ENCODE results near the gene PTPRS. TPM values are rescaled to one million over a fixed set of nuclear protein-coding genes. Genes with fewer than 3 reads are reported as not detected.
A peak's percentile ranks its signal among the peaks of the same experiment; 100 is the strongest.

Gene PTPRS
- total RNA-seq, 1 experiment from 2014 or later: 195 TPM

GRCh38 chr19:5317321-5317720, 23.3 kb downstream of the PTPRS start:
- in situ Hi-C loops (cut with HindIII; ENCODE audit: low pct_unique_long_range_greater_than_20kb, low sequenced_read_pairs): no loop called here
- no peak for DNase-seq (ENCODE audit: low read depth)

- in situ Hi-C loops (cut with HindIII; ENCODE audit: low pct_unique_long_range_greater_than_20kb, low sequenced_read_pairs): no loop called here
- no peak for DNase-seq (ENCODE audit: low read depth)
Measured at GRCh38 chr19:5316138-5316537, 24.5 kb downstream of the PTPRS start.

- in situ Hi-C loops (cut with HindIII; ENCODE audit: low pct_unique_long_range_greater_than_20kb, low sequenced_read_pairs): no loop called here
- no peak for DNase-seq (ENCODE audit: low read depth)
Measured at GRCh38 chr19:5314907-5315298, 25.7 kb downstream of the PTPRS start.

- in situ Hi-C loops (cut with HindIII; ENCODE audit: low pct_unique_long_range_greater_than_20kb, low sequenced_read_pairs): no loop called here
- DNase-seq (ENCODE audit: low read depth): peak; percentile 64
Measured at GRCh38 chr19:5314012-5314906, 26.4 kb downstream of the PTPRS start.

GRCh38 chr19:5313307-5313706, 27.3 kb downstream of the PTPRS start:
- in situ Hi-C loops (cut with HindIII; ENCODE audit: low pct_unique_long_range_greater_than_20kb, low sequenced_read_pairs): no loop called here
- peak; percentile 81 for DNase-seq (ENCODE audit: low read depth)

DNA sequence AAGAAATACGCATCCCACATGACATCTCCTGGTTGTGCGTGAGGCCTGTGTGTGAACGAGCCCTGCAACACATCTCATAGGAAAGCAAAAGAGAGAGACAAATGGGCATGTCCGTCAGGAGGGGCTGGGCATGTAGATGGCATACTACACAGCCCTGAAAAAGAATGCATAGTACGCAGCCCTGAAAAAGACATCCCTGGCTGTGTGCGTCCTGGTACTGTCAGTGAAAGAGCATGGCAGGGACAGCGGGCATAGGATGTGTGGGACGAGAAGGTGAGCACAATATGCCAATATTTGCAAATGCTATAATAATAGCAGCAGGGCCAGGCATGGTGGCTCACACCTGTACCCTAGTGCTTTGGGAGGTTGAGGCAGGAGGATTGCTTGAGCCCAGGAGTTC, 28.6 kb downstream of the PTPRS start:
- in situ Hi-C loops (cut with HindIII; ENCODE audit: low pct_unique_long_range_greater_than_20kb, low sequenced_read_pairs): no loop called here
- no peak for DNase-seq (ENCODE audit: low read depth)

GRCh38 chr19:5309438-5310204, 31.0 kb downstream of the PTPRS start:
- in situ Hi-C loops (cut with HindIII; ENCODE audit: low pct_unique_long_range_greater_than_20kb, low sequenced_read_pairs): no loop called here
- no peak for DNase-seq (ENCODE audit: low read depth)

DNA sequence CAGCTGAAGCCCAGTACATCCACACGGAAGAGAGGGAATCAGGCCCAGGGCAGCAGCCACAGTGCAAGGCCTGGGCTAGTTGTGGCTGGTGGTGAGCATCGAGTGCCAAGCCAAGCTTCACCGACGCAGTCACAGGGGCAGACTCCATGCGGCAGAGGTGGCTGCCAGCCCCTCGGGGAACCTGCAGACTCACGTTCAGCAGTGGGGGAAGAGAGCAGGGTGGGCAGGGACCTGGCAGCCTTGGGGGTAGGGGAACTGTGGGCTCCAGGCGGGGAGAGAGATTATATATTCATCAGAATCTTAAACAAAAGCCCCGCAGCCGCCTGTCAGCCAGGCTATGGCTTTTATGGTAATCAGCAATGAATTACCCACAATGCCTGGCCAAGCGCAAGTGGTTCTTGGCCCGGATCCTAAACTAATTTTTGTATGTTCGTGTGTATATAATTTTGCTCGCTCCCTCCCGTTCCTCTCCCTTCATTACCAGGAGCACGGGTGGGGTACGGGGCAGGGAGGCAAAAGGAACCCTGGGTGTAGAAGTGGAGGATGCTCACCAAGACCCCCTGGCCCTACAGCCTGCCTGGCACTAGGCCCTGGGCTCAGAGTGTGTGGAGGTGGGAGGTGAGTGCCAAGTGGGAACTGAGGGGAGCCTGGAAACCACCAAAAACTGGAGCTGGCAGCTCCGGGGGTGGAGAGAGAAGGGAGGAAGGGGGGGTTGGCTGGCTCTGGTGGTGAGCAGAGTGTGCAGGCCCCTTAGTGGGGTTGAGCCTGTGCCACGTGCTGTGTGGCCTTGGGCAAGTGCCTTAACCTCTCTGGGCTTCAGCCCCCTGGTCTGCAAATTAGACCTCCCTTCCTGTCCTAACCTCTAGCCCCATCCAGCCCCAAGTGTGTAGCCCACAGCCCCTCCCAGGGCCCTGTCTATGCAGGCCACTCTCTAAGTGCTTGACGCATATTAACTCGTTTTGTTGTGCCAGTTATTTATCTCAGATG, 31.9 kb downstream of the PTPRS start:
- peak; percentile 96 for DNase-seq (ENCODE audit: low read depth)

DNA sequence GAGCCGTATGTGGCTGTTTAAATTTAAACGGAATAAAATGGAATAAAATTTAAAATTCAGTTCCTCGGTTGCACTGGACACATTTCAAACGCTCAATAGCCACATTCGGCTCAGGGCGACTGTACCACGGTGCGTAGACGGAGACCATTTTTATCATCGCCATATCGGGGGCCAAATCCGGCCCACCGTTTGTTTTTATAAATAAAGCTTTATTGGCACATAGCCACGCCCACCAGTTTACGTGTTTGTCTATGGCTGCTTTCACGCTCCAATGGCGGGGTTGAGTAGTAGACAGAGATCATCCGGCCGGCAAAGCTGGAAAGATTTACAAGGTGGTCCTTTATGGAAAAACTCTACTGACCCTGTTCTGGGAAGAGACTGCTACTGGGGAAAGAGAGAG, 33.0 kb downstream of the PTPRS start:
- in situ Hi-C loops (cut with HindIII; ENCODE audit: low pct_unique_long_range_greater_than_20kb, low sequenced_read_pairs): no loop called here
- no peak for DNase-seq (ENCODE audit: low read depth)

More for the DNA sequence above, 31.9 kb downstream of the PTPRS start:
- in situ Hi-C loops (cut with HindIII; ENCODE audit: low pct_unique_long_range_greater_than_20kb, low sequenced_read_pairs): no loop called here

GRCh38 chr19:5305163-5305562, 35.4 kb downstream of the PTPRS start:
- in situ Hi-C loops (cut with HindIII; ENCODE audit: low pct_unique_long_range_greater_than_20kb, low sequenced_read_pairs): no loop called here
- DNase-seq (ENCODE audit: low read depth): no peak

DNA sequence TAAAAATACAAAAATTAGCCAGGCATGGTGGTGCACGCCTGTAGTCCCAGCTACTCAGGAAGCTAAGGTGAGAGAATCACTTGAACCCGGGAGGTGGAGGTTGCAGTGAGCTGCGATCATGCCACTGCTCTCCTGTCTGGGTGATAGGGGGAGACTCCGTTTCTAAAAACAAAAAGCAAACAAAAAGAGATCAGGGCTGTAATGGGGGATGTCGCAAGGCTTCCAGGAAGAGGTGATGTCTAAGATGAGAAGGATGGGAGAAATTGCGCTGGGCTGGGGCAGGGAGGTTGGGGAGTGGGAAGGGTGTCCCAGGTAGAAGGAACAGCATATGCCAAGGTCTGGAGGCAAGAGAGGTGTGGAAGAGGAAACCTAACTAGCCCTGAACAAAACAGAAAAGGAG, 36.1 kb downstream of the PTPRS start:
- no peak for DNase-seq (ENCODE audit: low read depth)
- in situ Hi-C loops (cut with HindIII; ENCODE audit: low pct_unique_long_range_greater_than_20kb, low sequenced_read_pairs): no loop called here

- in situ Hi-C loops (cut with HindIII; ENCODE audit: low pct_unique_long_range_greater_than_20kb, low sequenced_read_pairs): no loop called here
- no peak for DNase-seq (ENCODE audit: low read depth)
Measured at GRCh38 chr19:5303208-5303607, 37.4 kb downstream of the PTPRS start.

GRCh38 chr19:5302396-5302795, 38.2 kb downstream of the PTPRS start:
- in situ Hi-C loops (cut with HindIII; ENCODE audit: low pct_unique_long_range_greater_than_20kb, low sequenced_read_pairs): no loop called here
- no peak for DNase-seq (ENCODE audit: low read depth)

GRCh38 chr19:5299137-5299536, 41.5 kb downstream of the PTPRS start:
- no peak for DNase-seq (ENCODE audit: low read depth)
- in situ Hi-C loops (cut with HindIII; ENCODE audit: low pct_unique_long_range_greater_than_20kb, low sequenced_read_pairs): no loop called here

GRCh38 chr19:5298471-5298901, 42.1 kb downstream of the PTPRS start:
- DNase-seq (ENCODE audit: low read depth): no peak
- in situ Hi-C loops (cut with HindIII; ENCODE audit: low pct_unique_long_range_greater_than_20kb, low sequenced_read_pairs): no loop called here

- in situ Hi-C loops (cut with HindIII; ENCODE audit: low pct_unique_long_range_greater_than_20kb, low sequenced_read_pairs): no loop called here
Measured at GRCh38 chr19:5297272-5297669, 43.3 kb downstream of the PTPRS start.

DNA sequence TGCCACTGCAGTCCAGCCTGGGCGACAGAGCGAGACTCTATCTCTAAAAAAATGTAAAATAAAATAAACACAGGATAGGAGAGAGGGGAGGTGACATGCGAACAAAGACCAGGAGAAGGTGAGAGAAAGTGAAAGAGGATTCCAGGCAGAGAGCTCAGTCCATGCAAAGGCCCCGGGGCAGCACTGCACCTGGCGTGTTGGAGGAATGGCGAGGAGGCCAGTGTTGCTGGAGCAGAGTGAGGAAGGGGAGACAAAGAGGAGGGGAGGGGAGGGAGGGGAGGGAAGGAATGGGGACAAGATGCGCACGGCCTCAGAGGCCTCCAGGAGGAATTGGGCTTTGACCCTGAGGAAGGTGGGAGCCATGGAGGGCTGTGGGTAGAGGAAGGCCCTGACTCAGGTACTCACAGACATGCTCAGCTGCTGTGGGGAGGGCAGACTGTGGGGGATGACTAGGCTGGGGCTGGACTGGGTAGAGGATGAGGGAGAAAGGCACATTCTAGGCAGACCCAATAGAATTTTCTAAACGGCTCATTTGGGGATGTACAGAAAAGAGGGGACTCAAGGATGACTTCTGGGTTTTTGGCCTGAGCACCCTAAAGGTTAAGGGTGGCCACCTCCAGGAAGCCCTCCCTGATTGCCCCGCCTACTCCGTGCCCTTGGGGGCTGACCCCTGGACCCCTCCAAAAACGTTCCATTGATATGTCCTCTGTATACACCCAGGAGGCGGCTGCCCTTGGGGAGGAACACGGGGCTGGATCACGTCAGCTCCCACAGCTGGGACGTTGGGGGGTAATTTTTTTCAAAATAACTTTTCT, 43.9 kb downstream of the PTPRS start:
- no peak for DNase-seq (ENCODE audit: low read depth)
- in situ Hi-C loops (cut with HindIII; ENCODE audit: low pct_unique_long_range_greater_than_20kb, low sequenced_read_pairs): no loop called here

More at GRCh38 chr19:5297272-5297669, 43.3 kb downstream of the PTPRS start:
- no peak for DNase-seq (ENCODE audit: low read depth)

Data from Caki2 (cell line).